Activated T-cell treated with anti-CD3 and anti-CD28 coated beads, Interleukin-2, amount 50 U/mL, for 48 hours (primary cell): ENCODE data around the gene PYCARD.
"Not testable (repeated sequence)": the region's sequence is repeated elsewhere in the genome, so short reads cannot be mapped to it uniquely, and the experiment has no call there.

ENCODE experiments used
- DNase-seq, 2 experiments: peaks; one replicate each; pipeline ENCODE4 v3.0.0-alpha.2; 2020

Gene PYCARD

DNA sequence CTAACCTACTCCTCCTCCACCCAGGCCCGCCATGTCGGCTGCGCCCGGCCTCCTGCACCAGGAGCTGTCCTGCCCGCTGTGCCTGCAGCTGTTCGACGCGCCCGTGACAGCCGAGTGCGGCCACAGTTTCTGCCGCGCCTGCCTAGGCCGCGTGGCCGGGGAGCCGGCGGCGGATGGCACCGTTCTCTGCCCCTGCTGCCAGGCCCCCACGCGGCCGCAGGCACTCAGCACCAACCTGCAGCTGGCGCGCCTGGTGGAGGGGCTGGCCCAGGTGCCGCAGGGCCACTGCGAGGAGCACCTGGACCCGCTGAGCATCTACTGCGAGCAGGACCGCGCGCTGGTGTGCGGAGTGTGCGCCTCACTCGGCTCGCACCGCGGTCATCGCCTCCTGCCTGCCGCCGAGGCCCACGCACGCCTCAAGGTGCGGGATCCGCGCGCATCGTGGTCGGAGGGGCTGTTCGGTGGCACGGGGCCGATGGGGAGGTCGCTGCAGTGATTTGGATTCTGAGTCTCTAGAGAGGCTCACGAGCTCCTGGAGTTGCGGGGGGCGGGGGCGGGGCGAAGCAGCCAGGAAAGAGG, 12.2 kb upstream of the PYCARD start:
- DNase-seq = no peak

DNA sequence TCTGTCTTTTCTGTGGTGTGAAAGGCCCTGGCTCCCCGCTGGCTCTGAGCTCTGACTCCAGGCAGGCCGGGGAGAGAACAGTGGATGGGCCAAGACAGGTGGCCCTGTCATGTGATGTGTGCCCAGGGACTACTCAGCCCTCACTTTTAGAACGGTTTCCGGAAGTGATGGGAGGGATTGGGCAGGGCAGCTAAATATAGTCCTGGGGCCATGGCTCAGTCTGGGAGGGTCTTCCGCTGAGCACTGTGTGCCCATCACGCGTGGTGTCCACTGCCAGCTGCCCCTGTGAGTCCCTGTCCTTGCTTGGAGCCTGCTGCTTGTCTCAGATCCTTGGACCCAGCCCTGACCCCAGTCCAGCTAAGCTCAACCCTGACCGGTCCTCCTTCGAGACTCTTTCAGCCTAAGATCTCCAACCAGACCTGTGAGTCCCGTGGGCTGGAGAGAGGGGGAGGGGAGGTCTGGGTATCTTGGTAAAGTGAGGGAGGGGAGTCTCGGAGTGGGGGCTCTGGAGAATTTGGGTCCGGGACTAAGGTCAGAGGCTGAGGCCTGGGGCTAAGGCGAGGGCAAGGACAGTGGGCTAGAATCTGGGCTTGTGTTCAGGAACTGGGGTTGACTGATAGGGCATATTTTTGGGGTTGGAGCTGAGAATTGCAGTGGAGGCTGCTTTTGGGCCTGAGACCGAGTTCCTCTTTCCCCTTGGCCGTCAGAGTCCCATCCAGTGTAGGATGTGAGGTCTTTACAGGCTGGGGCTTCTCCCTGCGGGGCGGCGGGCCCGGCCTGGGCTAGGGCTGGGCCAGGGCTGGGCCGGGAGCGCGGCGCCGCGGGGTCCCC, 11.5 kb upstream of the PYCARD start, which contains the start of gene TRIM72:
TRIM72 (plus strand) TSS at position 243 of the 831 bp plus-strand sequence. CDS start 620 bp downstream, outside the sequence.
- DNase-seq = no peak

DNA sequence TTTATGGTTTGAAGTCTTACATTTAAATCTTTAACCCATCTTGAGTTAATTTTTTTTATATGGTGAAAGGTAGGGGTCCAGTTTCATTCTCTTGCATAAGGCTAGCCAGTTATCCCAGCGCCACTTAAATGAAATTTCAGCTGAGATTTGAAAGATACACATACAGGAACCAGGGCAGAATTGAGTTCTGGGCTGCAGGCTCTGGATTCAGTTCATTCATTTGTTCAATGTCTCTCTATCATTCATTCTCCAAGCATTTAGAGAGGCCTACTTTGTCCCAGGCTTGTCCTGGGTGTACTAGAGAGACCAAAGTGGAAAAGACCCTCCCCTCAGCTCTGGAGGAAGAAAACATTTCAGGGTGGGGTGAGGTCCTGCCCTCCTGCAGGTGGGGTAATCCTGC, 10.8 kb upstream of the PYCARD start:
- DNase-seq = no peak

DNA sequence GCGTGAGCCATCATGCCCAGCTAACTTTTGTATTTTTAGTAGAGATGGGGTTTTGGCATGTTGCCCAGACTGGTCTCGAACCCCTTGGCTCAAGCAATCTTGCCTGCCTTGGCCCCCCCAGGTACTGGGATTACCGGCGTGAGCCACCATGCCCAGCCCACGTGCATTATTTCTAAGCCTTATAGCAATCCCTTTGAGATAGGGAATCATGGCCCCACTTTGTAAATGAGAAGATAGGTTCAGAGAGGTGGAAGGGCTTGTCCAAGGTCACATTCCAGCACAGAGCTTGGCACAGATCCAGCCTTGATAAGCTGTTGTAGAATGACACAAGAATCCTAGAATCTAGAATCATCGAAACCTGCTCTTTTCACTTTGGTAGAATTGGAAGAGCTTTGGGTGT, 4.2 kb upstream of the PYCARD start:
- DNase-seq = no peak

DNA sequence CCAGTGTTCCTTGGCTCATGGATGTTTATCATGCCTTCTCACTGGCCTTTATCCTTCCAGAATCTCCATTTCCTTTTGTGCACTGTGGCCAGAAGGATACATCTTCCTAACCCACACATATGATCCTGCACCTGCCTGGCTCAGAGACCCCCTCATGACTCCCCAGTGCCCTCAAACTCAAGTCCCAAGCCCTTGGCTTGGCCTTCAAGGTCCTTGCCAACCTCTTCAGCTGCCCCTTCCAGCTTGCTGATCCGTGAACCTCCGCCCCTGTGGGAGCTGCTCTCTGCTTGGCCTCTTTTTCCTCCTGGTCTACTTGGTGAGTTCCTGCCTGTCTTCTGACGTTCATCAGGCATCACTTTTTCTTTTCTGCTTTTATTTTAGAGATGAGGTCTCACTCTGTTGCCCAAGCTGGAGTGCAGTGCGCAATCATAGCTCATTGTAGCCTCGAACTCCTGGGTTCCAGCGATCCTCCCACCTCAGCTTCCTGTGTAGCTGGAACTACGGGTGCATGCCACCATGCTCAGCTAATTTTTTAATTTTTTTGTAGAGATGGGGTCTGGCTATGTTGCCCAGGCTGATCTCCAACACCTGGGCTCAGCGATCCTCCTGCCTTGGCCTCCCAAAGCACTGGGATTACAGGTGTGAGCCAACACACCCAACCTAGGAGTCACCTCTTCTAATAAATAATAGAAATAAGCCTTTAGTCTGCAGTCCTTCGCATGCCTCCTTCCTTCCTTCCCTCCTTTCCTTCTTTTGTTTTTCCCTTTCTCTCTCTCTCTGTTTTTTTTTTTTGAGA, 2.5 kb upstream of the PYCARD start:
- DNase-seq = no peak

DNA sequence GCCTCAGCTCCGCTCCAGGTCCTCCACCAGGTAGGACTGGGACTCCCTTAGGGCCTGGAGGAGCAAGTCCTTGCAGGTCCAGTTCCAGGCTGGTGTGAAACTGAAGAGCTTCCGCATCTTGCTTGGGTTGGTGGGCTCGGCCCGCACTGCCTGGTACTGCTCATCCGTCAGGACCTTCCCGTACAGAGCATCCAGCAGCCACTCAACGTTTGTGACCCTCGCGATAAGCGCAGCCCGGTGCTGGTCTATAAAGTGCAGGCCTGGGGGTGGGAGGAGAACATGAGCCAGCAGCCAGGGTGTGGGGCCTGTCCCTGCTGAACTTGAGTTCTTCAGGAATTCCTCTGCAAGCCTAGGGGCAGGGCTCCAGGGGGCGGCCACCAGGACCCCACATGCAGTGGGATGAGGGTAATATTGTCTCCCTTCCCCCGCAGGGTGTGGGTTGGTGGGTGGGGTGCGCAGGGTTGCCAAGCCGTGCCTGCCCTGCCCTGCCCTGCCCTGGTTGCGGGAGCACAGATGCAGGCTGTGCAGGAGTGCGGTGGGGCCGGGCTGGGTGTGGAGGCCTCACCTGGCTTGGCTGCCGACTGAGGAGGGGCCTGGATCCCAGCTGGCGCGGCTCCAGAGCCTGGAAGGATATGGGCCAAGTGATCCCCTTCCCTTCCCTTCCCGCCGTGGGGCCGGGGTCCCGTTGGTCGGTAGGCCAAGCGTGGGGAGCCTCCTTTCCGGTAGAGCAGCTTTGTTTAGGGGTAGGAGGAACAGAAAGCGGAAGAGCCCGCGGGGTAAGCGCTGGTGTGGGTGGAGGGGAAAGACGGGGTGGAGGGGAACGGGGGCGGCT, 762 bp downstream of the PYCARD start:
- peak; percentile 62 to 69 for DNase-seq

DNA sequence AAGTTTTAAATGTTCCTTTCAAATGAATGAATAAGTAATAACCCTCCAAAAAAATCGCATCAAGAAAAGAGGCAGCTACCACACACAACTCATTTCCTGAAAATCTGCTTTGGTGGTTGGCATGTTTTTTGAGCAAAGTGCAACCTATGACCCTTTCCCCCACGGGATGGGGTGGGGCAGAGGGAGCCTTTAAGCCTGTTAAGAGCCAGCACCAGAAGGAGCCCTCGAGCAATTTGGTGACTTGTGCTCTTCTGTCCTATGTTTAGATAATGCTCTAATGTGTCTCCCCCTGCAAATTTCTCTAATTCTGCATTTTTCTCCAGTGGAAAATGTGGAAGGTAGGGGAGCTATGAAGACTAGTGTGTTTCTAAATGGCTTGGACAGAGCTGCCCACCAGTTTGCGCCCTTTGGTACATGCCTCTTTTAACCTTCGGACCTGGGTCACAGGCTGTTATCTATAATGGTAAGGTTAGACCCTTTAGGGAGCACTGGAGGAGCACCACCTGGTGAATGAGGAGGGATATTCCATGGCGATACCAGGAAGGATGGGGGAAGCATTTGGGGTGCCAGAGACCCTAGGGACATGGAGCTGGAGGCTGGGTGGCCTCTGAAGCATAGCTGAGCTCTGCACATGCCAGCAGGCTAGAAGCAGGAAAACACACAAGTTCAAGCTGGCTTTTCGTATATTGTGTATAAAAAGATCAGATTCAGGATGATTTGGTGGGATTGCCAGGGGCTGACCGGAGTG, 1.6 kb downstream of the PYCARD start:
- DNase-seq = peak in 1 of 2 experiments; percentile 63

DNA sequence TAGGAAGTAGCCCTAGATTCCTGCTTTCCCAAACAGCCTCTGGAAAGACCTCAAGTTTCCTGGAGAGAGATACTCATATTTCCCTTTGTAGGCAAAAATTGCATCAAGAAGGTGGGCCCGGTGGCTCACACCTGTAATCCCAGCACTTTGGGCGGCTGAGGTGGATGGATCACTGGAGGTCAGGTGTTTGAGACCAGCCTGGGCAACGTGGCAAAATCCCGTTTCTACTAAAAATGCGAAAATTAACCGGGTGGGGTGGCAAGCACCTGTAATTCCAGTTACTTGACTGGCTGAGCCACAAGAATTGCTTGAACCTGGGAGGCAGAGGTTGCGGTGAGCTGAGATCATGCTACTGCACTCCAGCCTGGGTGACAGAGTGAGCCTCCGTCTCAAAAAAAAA, 2.4 kb downstream of the PYCARD start:
- DNase-seq = not testable (repeated sequence)

DNA sequence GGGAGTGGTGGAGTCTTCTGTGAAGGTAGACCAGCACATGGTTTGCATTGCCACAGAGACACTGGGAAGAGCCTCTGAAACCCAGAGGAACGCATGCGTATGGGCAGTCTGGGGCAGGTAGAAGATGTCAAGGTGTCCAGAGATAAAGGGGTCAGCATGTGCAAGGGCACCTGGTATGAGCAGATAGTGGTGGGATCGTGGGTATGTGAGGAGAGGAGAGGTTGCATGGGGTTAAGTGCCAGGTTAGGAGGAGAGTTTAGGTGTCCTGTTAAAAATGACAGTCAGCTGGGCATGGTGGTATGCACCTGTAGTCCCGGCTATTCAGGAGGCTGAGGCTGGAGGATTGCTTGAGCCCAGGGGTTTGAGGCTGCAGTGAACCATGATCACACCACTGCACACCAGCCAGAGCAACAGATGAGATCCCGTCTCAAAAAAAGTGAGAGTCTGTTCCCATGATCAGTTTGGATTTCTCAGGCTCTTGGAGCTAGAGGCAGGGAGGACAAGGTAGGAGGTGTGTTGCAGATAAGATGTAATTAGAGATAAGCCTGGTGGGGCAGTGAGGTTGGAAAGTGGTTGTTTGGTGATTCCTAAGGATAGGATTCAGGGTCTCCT, 3.0 kb downstream of the PYCARD start:
- DNase-seq = no peak

DNA sequence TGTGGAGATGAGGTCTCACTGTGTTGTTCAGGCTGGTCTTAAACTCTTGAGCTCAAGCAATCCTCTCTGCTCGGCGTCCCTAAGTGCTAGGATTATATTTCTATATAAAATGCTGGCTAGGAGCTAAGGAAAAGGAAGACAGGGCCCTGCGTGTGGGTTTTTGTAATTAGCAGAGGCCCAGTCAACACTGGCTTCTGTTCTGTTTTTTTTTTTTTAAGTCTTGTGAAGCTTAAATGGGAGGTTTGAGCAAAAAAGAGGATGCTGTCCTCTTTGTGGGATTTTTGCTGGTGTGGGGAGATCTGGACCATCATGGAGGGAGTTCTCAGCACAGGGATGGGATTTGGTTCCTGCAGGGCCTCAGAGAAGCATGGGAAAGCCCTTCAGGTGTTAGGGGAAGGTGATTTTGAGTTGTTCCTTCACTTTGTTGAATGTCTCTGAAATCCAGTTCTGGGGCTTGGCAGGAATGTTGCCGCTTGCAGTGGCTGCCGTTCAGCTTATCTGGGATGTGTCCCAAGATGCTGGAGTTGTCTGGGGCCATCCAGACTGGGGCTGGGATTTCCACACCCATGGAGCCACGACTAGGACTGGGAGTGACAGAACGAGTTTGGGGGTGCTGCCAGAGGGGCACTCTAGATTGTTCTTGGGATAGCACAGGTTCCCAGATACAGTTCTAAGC, 4.2 kb downstream of the PYCARD start:
- peak in 1 of 2 experiments; percentile 54 for DNase-seq

DNA sequence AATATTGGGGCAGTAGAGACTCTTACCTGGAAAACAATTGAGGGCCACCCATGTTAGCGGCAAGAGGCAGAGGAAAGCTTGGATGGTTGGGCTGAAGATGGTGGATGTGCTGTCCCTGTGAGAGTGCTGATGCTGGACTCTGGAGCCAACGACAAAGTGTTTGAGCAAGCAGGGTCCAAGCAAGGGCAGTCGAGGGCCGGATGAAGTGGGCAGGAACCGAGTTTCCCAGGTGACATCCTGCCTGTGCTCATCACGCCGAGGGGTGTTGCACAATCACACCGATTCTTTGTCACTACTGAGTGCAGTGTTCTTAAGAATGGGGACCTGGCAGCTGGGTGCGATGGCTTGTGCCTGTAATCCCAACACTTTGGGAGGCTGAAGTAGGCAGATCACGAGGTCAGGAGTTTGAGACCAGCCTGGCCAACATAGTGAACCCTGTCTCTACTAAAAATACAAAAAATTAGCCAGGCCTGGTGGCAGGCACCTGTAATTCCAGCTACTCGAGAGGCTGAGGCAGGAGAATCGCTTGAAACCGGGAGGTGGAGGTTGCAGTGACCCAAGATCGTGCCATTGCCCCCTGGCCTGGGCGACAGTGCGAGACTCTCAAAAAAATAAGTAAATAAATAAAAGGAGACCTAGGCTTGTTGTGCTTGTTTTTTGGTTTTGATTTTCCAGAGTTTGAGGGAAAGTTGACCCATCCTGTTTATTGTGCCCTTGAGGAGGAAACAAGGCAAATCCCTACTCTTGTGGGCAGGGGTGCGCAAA, 6.1 kb downstream of the PYCARD start:
- DNase-seq = peak in 1 of 2 experiments; percentile 50

DNA sequence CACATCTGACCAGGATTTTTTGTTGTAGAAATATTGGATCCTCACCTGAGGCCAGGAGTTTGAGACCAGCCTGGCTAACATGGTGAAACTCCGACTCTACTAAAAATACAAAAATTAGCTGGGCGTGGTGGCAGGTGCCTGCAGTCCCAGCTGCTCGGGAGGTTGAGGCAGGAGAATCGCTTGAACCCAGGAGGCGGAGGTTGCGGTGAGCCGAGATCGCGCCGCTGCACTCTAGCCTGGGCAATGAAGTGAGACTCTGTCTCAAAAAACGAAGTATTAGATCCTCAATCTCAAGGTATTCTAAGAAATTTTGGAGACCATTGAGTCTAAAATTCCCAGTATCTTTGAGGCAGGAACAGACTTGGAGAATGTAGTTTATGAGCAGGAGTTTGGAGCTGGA, 6.7 kb downstream of the PYCARD start:
- not testable (repeated sequence) for DNase-seq

DNA sequence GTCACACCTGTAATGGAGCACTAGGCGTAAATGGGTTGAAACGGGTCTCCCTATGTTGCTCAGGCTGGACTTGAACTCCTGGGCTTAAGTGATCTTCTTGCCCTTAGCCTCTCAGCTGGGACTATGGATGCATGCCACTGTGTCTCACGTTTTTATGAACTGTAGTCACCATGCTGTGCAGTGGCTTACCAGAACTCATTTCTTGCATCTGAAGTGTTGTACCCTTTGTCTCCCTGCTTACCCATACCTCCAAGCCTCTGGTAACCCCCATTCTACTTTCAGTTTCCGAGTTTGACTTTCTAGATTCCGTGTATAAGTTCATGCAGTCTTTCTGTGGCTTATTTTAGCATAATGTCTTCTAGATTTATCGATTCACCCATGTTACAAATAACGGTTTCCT, 7.7 kb downstream of the PYCARD start:
- no peak for DNase-seq

DNA sequence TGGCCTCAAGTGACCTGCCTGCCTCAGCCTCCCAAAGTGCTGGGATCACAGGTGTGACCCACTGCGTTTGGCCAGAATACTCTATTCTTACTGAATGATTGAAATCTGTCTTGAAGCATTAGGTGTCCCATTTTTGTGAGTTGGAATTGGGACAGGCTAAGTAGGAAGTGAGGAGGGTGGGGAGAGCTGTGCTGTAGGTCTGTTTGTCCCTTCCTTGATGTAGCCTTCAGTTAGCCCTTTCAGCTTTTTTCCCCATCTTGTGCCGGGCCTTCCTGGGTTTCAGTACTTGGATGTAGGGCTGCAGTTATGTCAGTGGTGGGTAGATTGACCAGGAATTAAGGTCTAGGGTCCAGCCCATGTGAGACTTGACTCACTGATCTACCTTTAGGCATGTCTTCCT, 8.7 kb downstream of the PYCARD start:
- DNase-seq = no peak

DNA sequence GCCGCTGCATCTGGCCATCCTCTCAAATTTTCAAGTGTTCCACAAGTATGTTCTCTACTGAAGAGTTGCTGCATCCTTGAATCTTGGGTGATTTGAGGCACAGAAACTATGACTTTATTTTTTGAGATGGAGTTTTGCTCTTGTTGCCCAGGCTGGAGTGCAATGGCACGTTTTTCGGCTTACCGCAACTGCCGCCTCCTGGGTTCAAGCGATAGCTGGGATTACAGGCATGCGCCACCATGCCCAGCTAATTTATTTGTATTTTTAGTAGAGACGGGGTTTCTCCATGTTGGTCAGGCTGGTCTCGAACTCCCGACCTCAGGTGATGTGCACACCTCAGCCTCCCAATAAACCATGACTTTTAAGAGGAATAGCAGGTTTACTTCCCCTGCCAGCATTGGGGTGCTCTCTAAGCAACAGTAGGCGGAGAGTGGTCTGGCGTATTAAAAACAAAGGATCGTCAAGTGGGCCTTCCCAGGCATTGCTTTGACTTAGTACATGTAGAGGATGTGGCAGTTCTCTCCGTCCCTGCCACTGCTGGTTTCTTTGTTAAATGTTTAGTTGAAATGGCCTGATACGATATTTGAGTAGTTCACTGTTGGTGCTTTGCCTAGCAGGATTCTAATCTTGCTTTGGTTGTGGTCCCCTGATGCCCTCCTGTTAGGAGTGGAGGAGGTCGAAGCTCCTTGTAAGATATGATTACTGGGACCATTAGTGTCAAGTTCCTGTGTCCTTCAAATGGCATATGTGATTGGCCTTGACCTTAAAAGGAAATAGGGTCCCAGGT, 9.5 kb downstream of the PYCARD start:
- DNase-seq = no peak

DNA sequence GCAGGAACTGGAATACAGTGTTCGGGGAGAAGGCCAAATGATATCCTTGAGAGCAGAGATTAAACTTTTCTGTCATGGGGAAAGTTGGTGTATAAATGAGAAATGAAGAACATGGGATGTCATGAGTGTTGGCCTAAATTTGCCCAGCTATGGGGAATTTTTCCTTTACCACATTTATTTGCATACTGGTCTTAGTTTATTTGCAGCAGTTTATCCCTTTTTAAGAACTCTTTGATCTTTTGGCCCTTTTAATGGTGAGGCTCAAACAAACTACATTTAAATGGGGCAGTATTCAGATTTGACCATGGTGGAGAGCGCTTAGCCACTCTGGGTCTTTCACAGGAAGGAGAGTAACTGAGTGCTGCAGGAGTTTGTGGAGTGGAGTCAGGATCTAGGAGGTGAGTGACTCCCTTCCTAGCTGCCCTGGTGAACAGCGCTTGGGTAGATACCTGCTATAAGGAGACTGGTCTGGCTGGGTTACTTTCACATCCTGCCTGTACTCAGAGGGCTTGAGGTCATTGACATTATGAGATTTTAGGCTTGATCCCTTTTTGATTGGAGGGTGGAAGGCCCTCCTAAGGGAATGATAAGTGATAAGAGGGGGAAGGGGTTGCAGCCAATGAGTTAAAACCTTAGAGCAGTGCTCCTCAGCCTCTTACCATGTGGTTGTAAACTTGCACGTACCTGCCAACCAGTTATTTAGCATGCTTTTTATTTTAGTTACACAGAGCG, 10.7 kb downstream of the PYCARD start:
- DNase-seq = no peak

DNA sequence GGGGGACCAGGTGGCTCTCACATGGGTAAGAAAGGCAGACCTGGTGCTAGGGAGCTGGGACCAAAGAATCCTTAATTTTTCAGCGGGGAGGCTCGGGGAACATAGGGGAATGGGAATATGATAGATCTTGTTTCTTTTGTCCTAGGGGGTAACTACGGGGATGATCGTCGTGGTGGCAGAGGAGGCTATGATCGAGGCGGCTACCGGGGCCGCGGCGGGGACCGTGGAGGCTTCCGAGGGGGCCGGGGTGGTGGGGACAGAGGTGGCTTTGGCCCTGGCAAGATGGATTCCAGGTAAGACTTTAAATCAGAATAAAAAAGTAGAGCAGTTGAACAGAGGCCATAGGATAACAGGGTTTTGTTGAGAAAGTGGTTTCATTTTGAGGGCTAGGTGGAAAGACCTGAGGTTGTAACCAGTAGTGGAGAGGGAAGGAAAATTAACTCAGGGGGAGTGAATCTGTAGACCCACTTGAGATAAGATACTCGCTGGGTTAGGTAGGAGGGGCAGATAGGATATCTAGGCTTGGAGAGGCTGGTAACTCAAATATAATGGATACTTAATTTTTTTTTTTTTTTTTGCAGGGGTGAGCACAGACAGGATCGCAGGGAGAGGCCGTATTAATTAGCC, 11.6 kb downstream of the PYCARD start:
- no peak for DNase-seq

DNA sequence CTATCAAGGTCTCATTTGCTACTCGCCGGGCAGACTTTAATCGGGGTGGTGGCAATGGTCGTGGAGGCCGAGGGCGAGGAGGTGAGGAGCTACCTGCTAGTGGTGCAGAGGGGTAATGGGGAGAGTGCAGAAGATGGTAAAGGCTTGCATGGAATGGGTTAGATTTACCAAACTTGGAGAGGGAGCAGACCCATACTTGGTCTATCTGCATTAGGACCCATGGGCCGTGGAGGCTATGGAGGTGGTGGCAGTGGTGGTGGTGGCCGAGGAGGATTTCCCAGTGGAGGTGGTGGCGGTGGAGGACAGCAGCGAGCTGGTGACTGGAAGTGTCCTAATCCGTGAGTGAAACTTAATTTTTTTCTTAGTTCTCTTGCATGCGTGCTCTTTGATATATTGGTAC, 12.5 kb downstream of the PYCARD start:
- no peak for DNase-seq
